GM12892 (cell line): ENCODE measurements around the gene POLR2H.

ENCODE experiments used
- POLR2A ChIP-seq: IDR thresholded peaks from 2 replicates; pipeline ENCODE4 v1.6.1; 2011; ENCODE audit warnings: low read depth, low read length, control low read depth
- POLR2AphosphoS5 ChIP-seq: IDR thresholded peaks from 2 replicates; pipeline ENCODE4 v1.6.1; 2011; ENCODE audit warnings: low read depth, low read length, control low read depth
- TAF1 ChIP-seq: IDR thresholded peaks from 2 replicates; pipeline ENCODE4 v1.6.1; 2011; ENCODE audit warnings: low read depth, mild to moderate bottlenecking, control low read depth, low read length, borderline replicate concordance

- TF ChIP-seq POLR2AphosphoS5, result no peak
- no peak for TF ChIP-seq POLR2A
- no peak for TF ChIP-seq TAF1
These were observed 11.4 kb downstream of the POLR2H start for GRCh38 chr3:184372911-184373310.
